KG1 (cell line): ENCODE results near the gene SNED1.
"Not testable (repeated sequence)": the region's sequence is repeated elsewhere in the genome, so short reads cannot be mapped to it uniquely, and the experiment has no call there.

ENCODE experiments used
- DNase-seq: peaks from one replicate; lab custom pipeline; 2025; lab: John Stamatoyannopoulos, UW

The SNED1 gene

GRCh38 chr2:241088376-241088775, 90.0 kb downstream of the SNED1 start:
- no peak for DNase-seq

DNA sequence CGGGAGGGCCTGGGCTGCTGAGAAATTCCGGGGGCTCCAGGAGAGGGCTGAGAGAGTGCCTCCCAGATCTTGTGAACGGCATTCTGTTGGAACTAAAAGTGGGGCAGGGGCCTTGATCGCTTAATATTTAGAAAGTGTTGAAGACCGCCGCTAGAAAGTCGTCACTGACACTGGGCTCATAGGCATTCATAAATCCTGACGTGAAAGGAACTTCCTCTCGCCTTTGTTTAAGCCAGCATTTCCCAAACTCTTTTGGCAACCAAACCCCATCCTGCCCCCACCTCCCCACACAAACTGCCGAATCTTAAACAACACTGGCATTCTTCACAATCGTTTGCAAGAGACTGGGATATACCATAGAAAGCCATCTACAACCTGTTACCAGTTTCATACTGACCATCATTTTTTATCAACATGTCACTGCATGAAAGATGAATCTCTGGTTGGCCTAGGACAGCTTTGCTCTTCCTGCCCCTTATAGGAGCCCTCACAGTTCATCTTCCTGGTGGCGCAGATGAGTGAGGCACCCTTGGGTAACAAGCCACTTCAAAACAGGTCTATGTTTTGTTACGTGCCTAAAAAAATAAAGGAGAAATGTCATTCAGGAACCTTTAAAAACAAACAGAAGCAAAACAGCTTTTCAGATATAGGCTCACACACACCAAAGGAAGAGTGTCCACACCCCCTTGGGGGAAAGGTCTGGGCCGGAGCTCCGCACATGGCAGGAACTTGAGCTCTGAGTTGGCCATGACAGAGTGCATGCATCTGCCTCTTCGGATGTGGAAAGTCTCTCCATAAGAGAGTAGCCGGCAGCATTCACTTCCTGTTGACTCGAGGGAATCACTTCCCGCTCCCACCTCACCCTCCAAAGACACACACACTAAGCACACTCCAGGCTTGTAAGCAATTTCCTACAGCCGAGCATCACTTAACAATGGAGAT, 90.6 kb downstream of the SNED1 start:
- no peak for DNase-seq

GRCh38 chr2:241091201-241091600, 92.8 kb downstream of the SNED1 start:
- DNase-seq: no peak

DNA sequence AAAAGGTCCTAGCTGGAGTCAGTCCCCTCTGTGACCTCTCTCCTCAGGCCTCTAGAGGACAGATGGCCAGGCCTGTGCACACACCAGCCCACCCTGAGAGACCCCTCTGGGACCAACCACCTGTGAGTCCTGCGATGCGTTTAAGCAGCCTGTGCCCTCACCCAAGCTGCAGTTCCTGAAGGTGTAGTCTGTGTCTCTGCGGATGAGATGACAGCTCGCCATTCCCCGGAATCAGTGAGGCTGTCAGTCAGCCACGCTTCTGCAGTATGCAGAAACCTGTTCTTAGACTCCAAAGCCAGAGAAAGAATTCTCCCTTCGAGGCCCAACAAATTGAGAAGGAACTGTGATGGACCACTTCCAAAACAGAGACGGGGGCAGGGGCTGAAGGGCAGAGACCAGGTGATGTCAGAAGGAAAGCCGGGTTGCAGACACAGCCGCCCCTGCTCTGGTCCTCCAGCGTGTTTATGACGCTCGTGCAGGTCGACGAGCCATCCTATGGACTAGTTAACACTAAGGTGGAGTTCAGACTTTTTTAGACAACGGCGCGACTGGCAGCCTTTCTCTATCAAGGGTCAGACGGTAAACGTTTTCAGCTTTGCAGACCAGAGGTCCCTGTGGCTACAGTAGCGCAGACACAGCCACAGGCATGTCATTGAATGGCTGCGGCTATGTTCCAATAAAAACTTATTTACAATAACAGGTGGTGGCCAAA, 93.5 kb downstream of the SNED1 start:
- no peak for DNase-seq

- no peak for DNase-seq
These were observed 94.3 kb downstream of the SNED1 start for GRCh38 chr2:241092677-241093076.

DNA sequence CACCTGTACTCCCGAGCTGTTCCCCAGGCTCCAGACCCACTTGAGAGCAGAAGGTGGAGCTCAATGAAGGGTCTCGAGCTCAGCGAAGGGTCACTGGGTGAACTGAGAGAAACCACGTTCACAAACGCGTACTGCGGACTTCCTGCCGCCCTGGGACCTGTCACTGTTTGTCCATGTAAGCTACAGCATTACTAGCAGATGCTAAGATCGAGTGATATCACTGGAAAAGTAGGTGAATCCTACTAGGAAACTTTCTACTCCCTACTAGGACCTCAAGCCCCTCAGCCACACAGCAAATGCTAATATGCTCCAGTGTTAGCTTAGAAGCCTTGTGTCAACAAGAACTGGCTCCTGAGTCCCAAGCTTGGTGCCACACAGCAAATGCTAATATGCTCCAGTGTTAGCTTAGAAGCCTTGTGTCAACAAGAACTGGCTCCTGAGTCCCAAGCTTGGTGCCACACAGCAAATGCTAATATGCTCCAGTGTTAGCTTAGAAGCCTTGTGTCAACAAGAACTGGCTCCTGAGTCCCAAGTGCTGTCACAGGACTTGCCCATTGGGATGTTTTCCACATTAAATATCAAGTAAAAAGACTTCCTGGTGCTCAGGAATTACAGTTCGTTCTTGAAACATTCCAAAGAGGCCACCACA, 94.8 kb downstream of the SNED1 start:
- not testable (repeated sequence) for DNase-seq

- no peak for DNase-seq
These were observed 95.8 kb downstream of the SNED1 start for GRCh38 chr2:241094172-241094571.

DNA sequence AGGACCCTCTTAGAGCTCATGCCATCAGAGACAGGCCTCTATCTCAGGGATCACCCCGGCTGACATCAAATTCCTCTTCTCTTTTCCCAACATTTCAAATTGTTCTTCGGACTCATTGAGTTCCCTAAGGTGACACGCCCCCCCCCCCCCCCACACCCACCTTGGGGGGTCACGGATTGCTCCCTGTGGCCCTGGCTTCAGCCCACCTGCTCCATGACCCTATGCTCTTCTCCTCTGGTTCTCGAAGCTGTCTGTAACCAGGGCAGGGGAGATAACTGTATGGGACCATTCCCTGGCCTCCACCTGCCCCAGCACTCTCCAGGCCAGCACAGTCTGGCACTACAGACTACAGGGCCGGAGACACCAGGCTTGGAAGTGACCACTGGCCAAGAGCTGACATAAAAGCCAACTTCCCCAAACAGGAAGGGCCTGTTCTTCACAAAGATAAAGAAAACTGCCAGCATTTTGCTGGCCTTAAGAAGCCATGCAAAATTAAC, 96.6 kb downstream of the SNED1 start:
- no peak for DNase-seq

GRCh38 chr2:241095594-241096290, 97.3 kb downstream of the SNED1 start:
- no peak for DNase-seq

- DNase-seq: no peak
These were observed 98.6 kb downstream of the SNED1 start for GRCh38 chr2:241096979-241097378.

GRCh38 chr2:241099246-241099645, 100.8 kb downstream of the SNED1 start:
- no peak for DNase-seq

DNA sequence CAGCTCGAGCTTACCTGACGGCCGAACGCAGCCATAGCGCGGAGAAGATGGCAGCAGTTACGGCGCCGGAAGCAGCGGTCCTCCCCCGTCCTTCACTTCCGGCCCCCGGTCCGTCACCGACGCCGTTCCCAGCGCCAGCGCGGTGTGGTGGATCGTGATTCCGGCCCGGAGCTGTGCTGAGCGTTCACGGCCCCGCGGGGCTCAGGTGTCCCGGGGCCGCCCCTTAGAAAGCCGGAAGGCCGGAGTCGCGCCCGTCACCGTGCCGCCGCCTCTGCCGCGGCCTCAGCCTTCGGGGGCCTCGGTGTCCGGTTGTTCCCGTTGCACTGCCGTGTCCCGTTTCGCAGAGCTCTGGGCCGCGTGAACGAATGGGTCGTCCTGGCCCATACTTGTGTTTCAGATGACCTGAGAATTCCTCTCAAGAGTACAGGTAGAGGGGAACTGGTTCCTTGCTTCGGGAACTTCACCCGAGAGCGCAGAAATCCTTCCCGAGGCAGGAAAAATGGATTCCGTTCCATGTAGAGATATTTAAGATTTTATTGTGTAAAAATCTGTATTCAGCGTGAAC, 103.9 kb downstream of the SNED1 start, which contains the start of gene MTERF4:
Gene MTERF4 (minus strand): TSS at position 49 of the 565 bp plus-strand sequence. CDS start 14 bp downstream, at position 35.
- peak; percentile 84 for DNase-seq

DNA sequence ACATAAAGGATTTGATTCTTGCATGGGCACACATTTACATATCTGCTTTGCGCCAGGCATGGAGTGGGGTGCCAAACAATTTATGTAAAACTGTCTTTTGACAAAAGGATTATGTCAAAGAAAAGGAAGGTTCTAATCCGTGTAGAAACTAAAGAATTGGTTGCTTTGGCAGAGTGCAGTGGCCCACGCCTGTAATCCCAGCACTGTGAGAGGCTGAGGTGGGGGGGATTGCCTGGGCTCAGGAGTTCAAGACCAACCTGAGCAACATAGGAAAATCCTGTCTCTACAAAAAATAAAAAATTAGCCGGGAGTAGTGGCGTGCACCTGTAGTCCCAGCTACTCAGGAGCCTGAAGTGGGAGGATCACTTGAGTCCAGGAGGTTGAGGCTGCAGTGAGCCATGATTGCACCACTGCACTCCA, 104.8 kb downstream of the SNED1 start:
- no peak for DNase-seq

GRCh38 chr2:241104611-241105010, 106.2 kb downstream of the SNED1 start:
- DNase-seq: not testable (repeated sequence)

- DNase-seq: no peak
These were observed 107.2 kb downstream of the SNED1 start for GRCh38 chr2:241105641-241106040.

- DNase-seq: no peak
These were observed 108.8 kb downstream of the SNED1 start for GRCh38 chr2:241107031-241107783.

DNA sequence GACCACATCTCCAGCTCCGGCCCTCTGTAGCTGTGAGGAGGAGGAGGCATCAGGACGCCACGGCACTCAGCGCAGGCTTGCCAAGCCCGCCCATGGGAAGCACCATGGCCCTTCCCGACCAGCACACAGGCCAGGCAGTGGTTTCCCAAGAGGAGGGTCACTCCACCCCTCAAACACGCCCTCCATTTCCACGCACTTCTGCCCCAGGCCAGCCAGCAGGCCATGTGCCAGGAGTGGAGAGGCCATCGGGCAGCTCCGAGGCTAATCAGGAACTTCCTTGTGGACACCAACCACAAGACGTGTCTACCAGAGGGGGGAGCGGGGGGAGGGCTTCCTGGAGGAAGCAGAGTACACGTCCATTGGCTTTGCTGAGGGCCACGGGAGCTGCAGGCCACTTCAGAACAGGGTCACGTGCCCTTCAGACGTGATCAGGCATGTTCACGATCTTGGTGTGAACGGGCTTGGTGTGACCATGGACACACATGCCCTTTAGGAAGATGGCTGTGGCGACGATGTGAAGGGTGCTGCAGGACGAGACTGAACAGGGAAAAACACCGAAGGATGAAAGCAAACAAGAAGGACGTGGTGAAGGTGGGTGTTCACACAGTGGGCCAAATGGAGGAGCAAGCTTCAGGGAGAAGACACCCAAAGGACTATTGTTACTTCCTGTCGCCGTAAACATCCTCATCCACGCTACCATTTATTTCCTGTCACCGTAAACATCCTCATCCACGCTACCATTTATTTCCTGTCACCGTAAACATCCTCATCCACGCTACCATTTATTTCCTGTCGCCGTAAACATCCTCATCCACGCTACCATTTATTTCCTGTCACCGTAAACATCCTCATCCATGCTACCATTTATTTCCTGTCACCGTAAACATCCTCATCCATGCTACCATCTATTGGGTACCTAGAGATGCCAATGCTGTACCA, 110.1 kb downstream of the SNED1 start:
- DNase-seq: no peak

DNA sequence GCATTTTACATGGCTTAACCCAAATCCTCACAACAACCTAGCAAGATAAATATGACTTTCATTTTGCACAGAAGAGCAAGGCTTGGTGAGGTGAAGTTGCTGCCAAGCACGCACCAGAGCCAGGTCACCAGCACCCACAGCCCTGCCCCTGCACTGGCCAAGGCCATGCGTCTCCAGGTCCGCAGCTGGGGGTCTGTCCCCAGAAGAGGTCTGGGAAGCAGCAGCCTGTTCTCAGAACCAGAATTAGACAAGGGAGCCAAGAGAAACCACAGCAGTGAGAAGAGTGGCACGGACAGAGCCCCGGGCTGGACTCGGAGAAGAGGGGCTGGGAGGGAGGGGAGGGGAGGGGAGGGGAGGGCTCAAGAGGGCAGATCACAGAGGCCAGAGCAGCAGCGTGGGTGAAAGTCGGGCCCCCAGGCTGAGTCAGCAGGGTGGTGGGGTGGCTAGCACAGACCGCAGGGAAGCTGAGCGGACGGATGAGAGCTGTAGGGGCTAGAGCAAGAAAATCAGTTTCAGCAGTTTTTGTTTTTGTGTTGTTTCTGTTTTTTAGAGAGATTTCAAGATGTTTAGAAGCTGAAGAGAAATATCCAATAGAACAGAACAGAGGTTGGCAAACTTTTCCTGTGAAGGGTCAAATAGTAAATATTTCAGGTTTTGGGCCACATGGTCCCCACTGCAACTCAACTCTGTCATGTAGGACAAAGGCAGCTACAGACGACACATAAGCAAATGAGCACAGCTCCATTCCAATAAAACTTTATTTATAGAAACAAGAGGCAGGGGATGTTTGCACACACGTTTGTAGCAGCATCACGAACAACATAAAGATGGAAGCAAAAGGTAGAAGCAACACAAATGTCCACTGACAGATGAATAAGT, 111.0 kb downstream of the SNED1 start:
- DNase-seq: no peak
